IPS-NIHi7 (cell line): Measurements from ENCODE around the gene C10orf105.

Experiments
- DNase-seq: peaks from one replicate; pipeline ENCODE4 v3.0.0; 2012; ENCODE audit warnings: mixed read lengths; ENCODE audit errors: extremely low spot score

The C10orf105 gene

DNA sequence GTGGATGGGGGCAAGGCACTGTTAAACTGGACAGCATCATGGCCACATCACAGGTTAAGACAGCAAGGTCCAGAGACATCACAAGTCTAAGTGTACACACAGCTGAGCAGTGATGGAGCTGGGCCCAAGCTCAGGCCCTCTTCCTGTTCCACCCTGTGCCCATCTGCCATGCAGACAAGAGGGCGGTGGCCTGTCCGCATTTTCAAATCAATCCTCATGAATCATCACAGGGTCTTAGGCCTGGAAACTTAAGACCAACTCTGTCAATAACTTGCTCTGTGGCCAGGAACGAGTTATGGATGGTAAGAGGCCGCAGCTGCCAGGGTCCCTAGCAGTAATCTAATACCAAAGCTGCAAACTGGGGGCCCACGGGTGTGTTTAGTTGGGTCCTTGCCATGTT lies 3.2 kb downstream of the C10orf105 start:
- DNase-seq, result no peak

DNA sequence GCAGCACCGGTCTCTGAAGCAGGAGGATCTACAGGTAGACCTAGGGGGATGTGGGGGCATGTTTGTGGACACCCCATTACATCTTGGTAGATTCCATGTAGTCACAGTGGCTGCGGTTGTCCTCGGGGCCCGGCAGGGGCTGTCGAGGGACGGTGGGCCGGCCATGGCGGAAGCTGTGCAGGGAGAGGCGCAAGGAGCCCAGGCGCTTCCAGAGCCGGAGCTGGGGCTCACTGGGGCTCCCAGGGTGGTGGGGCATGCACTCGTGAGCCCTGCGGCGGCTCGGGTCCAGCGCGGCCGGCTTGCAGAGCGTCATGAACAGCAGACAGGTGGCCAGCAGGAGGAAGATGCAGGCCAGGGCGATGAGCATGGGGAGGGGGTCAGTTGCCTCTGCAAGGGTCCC lies 3.7 kb downstream of the C10orf105 start:
- no peak for DNase-seq

DNA sequence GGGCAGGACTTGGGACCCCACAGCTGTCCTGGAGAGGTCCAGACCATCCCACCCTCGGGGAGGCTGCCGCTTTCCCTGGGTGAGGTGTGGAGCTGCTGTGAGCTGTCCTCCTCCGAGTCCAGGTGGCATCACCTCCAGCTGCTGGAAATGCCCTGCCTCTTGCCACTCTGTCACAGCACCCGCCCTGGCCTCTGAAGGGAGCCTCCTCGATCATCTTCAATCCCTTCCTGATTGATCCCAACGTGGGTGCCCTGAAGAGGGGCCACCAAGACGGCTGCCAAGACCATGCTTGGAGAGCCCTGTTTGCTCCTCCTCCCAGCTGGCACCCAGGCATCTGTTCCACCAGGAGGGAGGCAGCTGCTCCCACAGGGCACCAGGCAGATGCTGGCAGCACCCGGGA lies 4.6 kb downstream of the C10orf105 start:
- no peak for DNase-seq

DNA sequence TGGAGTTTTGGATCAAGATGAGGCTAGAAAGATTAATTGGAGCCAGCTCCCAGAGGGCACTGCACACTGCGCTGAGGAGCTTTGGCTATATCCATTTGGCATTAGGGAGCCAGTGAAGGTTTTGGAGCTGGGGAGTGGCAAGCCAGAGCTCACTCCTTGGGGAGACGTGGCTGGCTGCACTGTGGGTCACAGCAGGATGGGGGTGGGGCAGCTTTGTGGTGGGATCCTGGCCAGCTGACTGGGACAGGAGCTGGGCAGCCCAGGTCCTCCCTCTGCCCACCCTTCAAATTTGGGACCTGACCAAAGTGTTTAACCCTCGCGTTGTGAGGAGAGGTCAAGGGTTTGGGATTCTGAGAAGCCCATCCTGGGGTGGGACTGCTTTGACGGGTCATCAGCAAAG lies 5.0 kb downstream of the C10orf105 start:
- no peak for DNase-seq

DNA sequence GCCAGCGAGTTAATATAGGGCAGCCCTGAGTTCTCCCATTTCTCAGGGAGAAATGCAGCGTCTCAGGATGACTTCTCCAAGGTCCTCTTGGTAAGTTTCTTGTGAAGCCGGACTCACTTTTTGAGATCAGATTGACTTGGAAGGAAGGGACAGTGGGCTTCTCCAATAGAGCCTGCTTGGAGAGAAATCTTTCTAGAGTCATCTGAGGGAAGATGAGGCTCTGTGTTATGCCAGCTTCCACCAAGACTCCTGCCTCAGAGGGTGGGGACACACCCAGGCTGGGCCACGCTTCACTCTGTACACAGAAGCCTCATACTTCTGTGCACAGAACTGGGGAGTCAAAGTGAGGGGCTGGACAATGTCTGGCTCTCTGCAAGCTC lies 5.6 kb downstream of the C10orf105 start:
- no peak for DNase-seq

DNA sequence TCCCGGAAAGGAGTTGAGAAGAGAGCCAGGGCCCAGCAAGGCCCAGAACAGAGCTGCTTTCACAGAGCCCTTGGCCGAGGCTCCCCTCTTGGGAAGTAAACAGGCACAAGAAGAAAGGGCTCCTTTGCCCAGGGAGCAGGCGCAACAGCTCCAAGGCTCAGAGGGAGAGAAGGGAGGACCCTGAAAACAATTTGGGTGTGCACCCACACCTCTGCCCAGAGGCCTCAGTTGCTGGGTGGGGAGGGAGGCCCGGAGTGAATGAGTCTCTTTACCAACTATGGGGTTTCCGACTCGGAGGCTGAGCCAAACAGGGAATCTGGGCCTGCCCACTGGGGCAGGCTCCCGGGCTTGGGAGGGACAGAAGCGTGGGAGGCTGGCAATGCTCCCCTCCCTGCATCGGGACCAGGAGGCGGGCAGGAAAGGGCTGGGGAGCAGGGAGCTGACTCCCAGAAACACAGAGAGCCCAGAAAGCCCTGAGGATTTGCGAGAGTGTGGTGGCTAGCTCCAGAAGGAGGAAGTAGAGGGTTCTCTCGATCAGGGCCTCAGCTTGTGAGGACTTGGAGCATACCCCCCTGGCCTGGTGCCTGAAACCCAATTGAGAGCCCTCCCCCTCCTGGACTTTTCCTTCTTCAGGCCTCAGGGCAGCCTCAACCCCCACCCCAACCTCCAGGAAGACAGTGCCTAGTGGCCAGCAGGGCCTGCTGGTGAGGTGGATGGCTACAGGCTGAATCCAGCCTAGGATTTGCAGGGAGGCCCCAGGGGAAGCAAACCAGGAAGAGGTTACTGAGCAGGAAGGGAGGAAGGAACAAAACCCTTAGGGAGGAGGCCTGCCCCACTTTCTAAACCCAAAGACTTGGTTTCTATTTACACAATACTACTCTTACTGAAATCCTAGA lies 6.2 kb downstream of the C10orf105 start:
- DNase-seq, result no peak

DNA sequence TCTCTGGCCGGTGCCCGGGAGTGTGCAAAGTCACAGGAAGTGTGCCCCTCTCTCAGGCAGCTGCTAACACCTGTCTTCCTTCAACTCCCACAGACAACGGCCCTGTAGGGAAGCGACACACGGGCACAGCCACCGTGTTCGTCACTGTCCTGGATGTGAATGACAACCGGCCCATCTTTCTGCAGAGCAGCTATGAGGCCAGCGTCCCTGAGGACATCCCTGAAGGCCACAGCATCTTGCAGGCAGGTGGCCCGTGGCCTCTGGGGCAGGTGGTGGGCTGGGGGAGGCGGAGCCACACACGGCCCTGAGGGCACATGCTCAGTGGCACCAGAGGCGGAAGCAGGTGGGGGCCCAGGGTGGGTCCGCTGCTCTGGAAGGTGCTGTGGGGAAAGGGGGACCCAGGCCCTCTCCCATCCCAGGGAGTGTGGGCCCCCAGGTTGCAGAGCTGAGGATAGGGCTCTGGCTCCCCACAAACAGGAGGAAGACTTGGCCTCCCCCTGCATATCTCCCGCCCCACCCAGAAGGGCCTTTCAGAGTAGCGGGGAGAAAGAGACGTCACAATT lies 6.9 kb downstream of the C10orf105 start:
- no peak for DNase-seq

DNA sequence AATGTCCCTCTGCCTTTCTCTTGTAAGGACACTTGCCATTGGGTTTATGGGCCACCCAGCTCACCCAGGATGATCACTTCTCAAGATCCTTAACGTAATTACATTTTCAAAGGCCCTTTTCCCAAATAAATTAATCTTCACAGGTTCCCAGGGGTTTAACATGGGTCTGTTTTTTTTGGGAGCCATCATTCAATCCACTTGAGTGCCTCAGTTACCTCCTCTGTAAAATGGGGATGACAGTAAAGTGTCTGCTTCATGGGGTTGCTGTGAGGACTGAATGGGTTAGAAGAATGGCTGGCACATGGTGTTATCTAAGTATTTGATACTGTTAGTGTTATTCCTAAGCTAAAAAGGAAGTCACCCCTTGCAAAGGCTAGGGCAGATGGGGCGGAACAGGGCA lies 7.4 kb downstream of the C10orf105 start:
- no peak for DNase-seq

DNA sequence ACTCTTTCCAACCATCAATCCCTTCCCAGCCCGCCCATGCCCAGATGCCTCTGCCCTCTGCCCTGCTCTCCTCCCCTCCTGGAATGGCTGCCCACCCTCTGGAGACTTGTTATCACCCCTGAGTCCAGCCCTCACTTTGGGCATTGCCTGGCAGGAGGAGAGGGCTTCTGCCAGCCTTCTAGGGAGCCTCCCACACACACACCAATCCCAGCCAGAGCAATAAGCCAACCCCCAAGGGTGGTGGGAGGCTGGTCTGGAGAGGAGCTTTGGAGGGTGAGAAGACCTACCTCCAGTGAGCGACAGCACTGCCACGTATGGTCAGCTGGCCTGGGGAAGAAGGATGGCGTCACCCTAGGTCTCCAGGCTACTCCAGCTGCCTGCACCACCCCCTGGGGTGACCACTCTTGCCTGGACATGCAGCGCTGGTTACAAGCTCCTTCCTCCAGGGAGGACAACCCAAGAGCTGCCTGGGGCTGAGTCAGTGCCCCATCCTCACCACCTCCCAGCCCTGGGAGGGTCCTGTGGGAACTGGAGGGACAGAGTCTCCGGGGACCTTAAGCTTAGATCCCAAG lies 8.4 kb downstream of the C10orf105 start:
- DNase-seq, result no peak

DNA sequence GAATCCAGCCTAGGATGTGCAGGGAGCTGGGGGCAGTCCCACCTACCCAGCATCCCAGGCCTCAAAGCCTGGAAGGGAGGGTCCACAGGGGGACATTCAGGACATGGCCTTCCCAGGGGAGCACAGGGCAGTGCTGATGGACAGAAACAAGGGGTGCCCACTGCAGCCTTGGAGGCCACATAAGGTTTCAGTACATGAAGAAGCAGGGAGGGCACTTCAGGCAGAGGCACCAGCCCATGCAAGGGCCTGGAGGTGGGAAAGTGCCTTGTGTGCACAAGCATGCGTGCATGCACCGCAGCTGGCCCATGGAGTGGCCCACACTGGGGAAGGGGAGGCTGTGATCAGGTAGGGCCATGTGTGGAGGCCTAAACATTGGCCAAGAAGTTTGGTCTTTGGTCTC lies 9.1 kb downstream of the C10orf105 start:
- no peak for DNase-seq

DNA sequence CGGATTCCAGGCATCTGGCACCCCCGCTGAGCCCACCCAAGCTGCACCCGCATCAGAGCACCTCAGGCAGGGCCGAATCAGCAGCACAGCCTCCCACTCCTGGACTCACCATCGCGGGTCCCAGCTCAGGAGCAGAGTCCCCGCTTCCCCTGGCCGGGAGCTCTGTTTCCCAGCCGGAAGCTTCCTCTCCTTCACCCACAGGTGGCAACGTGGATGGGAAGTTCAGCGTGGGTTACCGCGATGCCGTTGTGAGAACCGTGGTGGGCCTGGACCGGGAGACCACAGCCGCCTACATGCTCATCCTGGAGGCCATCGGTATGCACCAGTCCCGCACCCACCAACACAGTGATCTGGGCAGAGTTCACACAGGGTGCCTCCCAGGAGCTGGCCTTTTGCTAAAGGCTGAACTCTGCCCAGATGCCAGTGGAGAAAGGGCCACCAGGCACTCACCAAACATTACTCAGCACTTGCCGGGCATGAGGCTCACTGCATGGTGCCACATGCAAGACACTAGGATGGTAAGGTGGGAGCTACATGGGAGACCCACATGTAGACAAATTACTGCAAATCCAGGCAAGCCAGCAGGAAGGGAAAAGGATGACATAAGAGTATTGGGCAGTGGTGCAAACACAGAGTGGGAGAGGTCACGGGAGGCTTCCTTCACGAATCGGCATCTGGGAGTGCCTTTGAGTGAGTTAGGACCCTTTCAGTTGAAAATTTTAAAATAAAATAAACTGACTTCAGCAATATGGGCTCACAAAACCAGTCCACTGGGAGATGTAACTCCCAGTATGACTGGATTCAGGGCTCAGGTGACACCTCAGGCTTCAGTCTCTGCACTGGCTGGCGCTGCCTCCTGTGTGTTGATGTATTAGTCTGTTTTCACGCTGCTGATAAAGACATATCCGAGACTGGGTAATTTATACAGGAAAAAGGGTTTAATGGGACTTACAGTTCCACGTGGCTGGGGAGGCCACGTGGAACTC lies 10.4 kb downstream of the C10orf105 start:
- no peak for DNase-seq

DNA sequence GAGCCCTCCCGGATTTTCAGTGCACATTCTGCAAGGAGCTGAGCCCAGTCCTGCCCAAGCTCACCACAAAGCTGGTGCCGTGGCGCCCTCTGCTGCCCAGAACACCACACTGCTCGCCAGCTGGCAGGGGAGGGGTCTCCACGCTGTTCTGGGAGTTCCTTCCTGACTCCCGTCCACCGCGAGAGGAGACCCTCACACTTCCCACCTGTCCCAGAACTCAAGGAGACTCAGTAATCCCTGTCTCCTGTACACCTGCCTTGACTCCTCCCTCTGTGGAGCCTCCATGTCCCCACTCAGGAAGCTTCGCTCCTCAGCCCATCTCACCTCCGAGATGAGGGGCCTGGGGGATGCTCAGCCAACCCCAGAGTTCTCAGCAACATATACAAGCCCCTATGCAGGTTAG lies 11.3 kb downstream of the C10orf105 start:
- peak; percentile 90 for DNase-seq

DNA sequence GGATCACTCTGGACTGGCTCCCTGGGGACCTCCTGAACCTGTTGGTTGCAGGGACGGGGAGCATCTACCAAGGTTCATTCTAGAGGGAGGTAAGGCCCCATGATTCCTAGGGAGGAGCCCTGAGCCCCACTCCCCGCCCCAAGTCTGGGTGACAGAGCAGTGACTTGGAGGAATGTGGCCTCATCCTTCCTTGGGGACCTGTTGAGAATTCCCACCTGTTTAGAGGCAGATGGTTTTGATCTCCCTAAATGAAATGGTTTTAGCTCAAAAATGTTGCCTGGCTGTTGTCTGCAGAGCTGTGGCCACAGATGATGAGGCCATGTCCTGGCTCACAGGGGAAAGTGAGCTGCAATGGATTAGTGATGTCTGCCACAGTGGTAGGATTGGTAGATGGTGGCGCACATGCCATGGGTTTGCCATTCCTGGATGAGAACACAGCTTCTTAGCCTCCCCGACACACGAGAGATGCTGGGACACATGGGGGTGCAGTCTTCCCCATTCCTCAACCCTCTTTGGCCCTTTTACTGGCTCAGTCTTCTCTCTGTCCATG lies 12.3 kb downstream of the C10orf105 start:
- no peak for DNase-seq

DNA sequence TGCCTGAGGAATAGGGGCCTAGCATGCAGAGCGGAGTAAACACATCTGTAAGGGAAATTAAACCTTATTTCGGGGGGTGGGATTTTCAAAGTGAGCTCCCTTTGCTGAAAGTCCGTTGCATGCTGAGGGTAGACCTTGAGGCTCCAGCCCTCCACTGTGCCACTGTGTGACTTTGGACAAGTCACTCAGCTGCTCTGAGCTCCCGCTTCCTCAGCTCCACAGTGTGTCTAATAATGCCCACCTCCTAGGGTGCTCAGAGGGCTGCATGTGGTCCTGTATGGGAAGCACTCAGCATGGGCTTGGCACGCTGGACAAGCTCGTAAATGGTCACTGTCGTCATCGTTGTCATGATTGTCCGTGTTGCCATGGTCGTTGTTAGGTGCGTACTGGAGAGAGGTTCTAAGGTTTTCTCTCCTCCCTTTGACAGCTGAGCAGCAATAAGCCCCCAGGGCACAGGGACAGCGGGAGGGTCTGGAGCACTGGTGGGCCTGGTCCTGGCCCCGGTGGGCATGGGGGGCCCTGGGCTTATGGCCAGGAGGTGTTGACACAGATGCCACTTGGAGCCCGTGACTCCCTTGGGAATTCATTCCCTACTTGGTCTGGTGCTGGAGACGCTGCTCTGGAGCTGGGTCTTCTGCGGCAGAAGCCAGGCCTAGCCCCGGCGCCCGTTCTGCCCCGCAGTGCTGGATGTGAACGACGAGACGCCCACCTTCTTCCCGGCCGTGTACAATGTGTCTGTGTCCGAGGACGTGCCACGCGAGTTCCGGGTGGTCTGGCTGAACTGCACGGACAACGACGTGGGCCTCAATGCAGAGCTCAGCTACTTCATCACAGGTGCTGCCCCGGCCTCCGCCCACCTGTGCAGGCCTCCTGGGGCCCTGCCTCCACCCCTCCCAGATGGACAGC lies 13.1 kb downstream of the C10orf105 start:
- no peak for DNase-seq

DNA sequence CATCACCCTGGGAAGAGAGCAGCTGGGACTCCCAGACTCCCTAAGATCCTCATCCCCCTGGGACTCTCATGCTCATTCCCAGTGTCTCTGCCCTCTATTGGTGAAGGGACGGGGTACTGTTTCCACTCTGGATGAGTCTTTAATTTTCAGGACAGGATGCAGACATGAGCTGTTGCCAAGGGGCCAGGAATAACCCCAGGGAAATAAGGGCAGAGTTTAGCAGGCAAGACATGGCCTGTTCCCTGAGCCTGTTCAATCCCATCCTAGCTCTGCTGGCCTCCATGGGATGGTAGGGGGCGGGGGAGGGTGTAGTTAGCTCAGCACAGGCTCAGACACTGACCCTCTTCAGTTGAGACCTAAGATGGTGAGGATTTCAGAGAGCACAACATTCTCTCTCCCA lies 14.0 kb downstream of the C10orf105 start:
- no peak for DNase-seq

DNA sequence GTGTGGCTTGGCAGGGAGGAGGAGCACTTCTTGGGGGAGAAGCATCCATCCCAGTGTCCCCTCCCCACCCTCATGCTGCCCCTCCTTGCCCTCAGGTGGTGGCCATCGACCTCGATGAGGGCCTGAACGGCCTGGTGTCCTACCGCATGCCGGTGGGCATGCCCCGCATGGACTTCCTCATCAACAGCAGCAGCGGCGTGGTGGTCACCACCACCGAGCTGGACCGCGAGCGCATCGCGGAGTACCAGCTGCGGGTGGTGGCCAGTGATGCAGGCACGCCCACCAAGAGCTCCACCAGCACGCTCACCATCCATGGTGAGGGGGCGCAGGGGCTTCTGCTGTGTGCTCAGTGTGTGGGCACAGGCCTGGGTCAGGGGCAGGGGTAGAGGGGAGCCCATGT lies 14.8 kb downstream of the C10orf105 start:
- DNase-seq, result no peak

DNA sequence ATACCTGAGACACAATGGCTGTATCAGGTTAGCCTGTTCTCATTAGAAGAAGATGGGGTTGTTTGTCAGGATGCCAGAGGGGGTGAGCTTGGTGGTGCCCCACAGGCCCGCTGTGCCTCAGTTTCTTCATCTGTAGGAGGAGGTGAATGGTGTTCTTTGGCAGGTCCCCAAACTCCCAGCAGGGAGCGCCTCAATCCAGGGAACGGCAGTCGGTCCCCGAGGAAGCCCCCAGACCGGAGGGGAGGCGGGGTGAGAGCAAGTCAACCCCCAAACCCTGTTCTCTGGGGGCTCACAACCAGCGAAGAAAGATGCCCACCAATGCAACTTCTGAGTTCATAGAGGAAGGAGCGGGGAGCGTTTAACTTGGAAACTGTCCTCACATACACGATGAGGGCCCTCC lies 16.0 kb downstream of the C10orf105 start:
- no peak for DNase-seq

DNA sequence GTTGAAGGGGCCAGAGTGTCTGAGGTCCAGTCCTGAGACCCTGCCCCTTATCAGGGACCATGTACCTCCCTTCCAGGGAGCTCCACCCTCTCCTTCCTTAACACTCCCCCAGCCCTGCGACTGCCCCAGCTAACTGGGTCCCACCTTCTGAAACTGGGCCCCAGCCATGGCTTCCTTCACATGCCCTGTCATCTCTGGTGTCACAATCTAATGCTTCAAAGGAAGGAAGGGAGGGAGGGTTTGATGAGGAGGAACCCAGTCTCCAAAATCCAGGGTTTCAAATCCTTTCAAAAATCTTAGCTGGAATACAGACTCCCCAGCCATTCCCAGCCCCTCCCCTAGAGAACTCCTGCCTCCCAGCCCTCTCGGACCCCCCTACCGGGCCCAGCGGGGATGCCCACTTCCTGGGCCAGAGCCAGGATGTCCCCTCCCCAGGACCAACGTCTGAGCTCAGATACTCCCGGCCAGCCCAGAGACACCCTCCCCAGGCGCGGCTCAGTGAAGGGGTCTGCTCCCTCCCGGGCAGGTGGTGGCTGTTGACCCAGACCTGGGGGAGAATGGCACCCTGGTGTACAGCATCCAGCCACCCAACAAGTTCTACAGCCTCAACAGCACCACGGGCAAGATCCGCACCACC lies 18.0 kb downstream of the C10orf105 start:
- DNase-seq, result no peak

DNA sequence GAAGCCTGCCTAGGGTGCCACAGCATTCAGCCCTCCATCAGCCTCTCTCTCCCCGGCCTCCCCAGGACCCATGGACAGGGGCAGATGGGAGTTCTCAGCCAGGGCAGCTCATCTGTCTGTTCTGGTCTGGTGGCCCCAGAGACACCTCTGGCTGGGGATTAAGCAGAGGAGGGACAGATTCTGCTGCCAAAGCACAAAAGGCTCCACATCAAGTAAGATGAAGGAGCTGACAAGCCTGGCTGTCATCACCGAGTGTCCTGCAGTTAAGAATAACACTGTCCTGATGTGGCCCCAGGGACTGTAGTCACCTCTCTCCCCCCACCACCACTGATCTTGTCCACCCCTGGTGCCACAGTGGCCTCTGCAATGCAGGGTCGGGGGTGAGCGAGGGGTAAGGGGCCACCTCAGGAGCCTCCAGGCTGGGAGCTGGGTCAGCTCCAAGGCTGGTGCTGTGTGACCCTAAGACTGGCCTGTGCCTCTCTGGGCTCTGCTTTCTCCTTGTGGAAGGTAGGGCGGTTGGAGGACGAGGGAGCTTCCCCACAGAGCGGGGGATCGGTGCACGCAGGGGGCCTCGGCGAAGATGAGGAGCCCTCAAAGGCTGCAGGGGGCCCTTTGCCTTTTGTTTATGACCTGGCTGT lies 18.7 kb downstream of the C10orf105 start:
- no peak for DNase-seq

DNA sequence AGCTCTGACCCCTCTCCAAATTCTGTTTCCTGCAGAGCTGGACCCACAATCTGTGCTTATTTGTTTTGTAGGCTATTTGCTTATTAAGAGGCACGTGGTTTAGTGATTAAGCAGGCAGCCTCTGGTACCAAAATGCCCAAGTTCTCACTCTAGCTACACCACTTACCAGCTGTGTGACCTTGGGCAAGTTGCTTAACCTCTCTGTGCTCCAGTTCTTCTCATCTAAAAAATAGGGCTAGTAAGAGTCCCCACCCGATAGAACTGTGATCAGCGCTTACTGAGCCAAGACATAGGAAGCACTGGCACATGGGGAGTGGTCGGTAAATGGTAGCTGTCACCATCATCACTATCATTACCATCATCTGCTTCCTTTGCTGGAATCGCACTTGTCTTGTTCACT lies 20.8 kb downstream of the C10orf105 start:
- DNase-seq, result no peak
